ENCODE data around the gene UGT1A3.

The UGT1A3 gene

DNA sequence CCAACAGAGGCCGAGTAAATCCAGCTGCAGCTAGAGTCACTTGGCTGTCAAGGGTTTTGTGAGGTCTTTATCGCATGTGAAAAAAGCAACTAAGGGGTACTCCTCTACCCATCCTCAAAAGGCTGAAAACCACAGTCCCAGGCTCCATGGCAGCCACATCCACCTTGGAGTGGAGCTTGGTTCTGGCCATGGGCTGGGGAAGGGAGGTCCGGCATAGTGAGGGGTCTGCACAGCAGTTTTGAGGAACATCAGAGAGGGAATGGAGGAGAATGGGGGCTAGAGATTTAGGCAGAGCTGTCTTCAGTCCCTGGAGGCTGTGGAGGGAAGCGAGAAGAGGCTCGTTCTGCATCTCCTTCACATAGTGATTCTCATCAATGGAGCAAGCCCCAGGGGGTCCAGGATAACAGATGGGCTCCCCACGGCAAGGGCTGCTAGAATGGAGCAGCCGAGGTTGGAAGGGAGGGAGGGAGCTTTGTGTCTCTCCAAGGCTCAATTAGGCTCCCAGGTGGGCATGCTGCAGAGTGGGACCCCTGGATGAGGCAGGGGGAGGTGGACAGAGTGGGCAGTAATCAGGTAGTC lies 70.3 kb downstream of the UGT1A3 start:
- no peak for DNase-seq

GRCh38 chr2:233799716-233800115 lies 70.9 kb downstream of the UGT1A3 start:
- no peak for DNase-seq

DNA sequence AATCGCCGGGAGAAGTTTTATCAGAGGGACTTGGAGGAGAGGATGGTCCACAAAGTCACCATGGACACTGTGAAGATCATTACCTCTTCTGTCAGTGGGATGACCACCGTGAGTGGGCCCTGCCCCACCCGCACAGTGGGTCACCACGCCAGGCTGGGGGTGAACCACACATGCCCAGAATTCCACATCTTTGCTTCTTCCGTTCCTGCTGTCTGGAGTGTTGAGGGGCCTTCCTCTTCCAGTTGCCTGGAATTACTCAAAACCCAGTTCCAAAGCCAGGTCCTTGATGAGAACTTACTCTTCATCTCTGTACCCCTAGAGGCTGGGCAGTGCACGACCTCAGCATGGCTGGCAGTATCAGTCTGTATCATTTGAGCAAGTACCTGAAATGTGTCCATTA lies 71.4 kb downstream of the UGT1A3 start:
- no peak for DNase-seq

GRCh38 chr2:233801357-233802131 lies 72.7 kb downstream of the UGT1A3 start:
- DNase-seq: no peak

DNA sequence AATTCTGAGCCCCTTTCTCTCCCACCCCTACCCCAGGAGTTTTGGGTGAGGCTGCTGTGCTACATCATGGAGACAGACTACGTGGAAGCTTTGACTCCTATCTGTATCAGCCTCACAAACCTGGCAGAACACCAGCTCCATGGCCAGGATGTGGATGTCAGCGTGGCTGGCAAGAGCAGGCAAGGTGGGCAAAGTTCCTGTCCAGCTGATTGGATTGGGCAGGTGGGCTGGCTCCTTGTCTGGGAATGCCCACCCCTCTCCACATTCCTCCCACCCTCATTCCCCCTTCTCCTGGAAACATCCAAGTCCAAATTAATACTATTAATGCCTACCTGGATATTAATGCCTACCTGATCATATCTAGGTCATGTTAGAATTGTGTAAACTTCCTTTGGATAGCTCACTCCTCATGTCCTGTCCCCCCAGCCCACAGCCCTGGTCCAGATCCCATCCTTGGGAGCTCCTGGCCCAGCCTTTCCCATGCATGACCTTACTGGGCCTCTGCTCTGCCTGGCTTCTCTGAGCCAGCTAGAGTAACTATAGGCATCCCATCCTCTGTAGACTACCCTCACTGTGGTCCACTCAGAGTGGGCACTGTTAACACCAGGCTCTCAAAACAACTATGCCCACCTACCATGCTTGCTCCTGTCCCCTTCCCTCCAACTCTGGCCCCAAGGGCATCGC lies 73.4 kb downstream of the UGT1A3 start:
- DNase-seq: no peak

GRCh38 chr2:233803292-233803911 lies 74.6 kb downstream of the UGT1A3 start:
- DNase-seq: no peak

DNA sequence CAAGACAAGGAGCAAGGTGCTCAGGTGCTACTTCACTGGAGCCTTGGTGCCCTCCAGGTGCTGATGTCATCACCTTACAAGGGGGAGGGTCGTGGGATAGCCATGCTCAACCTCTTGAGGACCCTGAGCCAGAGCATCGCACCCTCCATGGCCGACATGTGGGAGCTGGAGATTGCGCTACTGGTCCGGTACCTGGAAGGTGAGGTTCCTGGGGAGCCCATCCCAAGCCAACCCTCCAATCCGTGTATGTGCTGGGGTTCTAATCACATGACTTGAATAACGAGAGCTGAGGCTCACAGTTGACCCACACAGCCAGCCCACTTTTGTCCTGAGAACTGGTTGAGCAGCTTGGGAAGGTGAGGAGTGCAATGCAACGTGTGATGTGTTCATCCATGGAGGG lies 75.2 kb downstream of the UGT1A3 start:
- DNase-seq: no peak

GRCh38 chr2:233807215-233807865 lies 78.5 kb downstream of the UGT1A3 start:
- no peak for DNase-seq

- DNase-seq: no peak
Observed at GRCh38 chr2:233807966-233808935, 79.4 kb downstream of the UGT1A3 start.

GRCh38 chr2:233810385-233810784 lies 81.5 kb downstream of the UGT1A3 start:
- DNase-seq: no peak

DNA sequence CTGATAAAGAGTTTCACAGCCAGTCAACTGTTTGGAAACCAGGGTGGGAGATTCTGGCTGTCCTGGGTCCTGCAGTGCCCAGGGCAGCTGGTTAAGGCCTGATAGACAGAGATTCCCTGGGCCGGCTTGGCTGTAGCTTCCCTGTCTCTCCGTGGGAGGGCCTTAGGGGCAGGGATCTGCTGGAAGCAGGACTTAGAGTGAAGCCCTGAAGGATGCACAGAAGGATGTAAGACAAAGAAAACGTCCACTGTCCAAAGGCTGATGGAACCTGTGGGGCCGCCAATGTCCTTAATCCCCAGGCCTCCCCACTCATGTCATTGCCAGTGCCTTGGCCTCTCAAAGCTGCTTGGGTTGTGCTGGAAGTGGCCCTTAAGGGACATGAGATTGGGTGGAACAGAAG lies 82.2 kb downstream of the UGT1A3 start:
- no peak for DNase-seq

GRCh38 chr2:233811732-233812131 lies 82.9 kb downstream of the UGT1A3 start:
- DNase-seq: no peak

- DNase-seq: no peak
Observed at GRCh38 chr2:233813236-233814055, 84.6 kb downstream of the UGT1A3 start.

DNA sequence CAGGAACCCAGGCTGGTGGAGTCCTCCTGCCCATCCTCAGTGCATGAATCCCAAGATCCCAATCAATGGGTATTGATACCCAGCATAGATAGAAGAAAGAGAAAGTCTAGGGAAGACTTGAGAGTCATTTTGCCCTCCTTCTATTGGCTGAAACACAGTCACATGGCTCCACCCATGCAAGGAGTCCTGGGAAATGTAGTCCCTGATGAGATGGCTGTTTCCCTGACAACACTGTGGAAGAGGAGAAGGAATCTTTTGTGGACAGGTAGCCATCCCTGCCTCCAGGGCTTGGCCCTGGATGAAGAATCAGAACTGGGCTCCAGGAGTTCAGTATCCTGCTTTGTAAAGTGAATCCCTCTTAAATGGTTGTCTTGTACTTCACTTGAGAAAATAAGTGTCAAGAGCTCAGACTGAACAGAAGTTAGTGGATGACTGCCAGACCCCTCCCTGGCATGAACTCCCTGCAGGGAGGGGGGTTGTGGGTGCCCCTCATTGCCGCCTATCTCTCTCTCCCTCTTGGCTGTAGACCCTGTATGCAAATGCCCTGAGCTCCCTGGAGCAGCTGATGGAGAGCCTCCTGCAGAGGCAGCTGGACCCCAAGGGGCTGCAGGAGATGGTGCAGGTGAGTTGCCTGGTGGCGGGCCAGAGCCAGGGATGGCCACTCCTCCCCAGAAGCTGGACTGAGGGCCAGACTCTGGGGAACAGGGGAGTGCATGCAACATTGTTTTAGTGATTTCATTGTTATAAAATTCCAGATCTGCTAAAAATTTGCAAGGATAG lies 85.4 kb downstream of the UGT1A3 start:
- no peak for DNase-seq

- no peak for DNase-seq
Observed at GRCh38 chr2:233815861-233816260, 87.0 kb downstream of the UGT1A3 start.

DNA sequence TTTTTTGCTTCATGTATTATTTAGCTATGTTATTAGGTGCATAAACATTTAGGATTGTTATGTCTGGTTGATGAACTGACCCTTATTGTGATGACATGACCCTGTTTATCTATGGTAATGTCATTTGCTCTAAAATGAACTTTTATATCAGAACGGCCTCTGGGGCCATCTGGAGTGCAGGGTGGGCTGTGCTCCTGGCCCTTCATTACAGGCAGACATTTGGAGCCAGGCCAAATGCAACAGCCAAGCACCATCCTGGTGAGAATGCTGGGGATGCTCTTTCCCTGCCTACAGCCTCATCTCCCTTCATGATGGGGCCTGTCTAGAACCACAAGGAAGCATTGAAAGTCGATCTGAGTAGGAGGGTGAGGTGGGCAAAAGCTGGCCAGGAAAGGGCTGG lies 87.5 kb downstream of the UGT1A3 start:
- no peak for DNase-seq

- DNase-seq: no peak
Observed at GRCh38 chr2:233816771-233817170, 87.9 kb downstream of the UGT1A3 start.

DNA sequence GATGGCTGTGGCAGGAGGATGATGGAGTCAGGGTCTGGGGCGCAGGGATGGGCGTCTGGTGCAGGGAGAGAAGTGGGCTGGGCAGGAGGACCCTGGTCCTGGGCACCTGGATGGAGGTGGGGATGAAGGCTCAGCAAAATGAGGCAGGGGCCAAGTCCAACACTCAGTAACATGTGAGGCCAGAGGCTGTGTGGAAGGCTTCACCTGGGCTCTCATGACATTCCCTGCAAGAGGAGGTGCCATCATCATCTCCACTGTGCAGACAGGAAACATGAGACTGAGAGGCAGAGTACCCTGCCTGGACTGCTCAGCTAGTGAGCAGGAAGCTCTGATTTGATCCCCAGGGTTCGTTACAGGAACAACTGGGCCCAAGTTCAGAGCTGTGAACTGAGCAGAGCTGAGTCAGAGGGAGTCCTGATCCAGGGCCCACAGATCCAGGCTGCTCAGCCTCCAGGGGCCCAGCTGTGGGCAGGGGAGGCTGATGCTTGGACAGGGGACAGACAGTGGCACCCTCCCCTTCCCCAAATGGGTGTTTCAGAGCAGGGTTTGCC lies 88.6 kb downstream of the UGT1A3 start:
- no peak for DNase-seq

DNA sequence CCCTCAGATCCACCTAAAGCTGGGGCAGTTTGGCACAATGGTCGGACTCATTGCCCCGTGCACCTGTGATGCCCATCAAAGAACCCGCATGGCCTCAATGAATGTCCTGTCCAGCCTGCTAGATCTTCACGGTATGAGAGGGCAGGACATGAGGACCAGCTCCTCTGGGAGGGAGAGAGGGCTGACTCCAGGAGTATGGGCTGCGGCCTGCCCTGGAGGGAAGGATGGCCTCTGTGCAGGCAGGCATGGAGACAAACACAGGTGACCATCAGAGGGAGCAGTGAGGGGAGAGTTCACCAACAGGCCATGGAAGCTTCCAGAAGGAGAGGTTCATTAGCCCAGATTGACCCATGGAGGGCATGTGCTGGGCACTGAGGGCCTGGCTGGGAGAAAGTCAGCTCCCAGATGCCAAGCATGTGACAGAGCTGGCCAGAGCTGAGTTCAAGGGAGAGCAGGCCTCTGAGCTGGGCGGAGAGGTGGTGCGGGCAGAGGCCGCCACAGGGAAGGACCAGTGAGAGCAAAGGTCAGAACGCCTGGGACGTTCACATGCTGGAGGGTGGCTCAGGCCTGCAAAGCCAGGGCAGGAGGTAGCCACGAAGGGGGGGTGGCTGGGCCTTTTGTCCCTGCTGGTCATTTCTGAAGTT lies 89.3 kb downstream of the UGT1A3 start:
- no peak for DNase-seq
